GM18511 (cell line): ENCODE data around the gene C1QTNF7.

Experiments used
- ATAC-seq: cut with Tn5 transposase; IDR thresholded peaks from one replicate; pipeline ENCODE4 v1.9.1; 2021; ENCODE audit warnings: mild to moderate bottlenecking, moderate library complexity; ENCODE audit not compliant: unreplicated experiment

Gene C1QTNF7

GRCh38 chr4:15427701-15428100 lies at the start of gene C1QTNF7:
C1QTNF7 (plus strand) TSS chr4:15428033; CDS start chr4:15435744, 7,711 bp downstream.
- ATAC-seq = no peak

- ATAC-seq = no peak
Measured at GRCh38 chr4:15378062-15378461, 49.8 kb upstream of the C1QTNF7 start.

- ATAC-seq = no peak
Measured at GRCh38 chr4:15378493-15378892, 49.3 kb upstream of the C1QTNF7 start.

- no peak for ATAC-seq
Measured at GRCh38 chr4:15381806-15382338, 46.0 kb upstream of the C1QTNF7 start.

- no peak for ATAC-seq
Measured at GRCh38 chr4:15382669-15383273, 45.1 kb upstream of the C1QTNF7 start.

- ATAC-seq = no peak
Measured at GRCh38 chr4:15385515-15385914, 42.3 kb upstream of the C1QTNF7 start.

GRCh38 chr4:15385928-15386327 lies 41.9 kb upstream of the C1QTNF7 start:
- no peak for ATAC-seq

GRCh38 chr4:15390494-15390893 lies 37.3 kb upstream of the C1QTNF7 start:
- no peak for ATAC-seq

GRCh38 chr4:15392053-15392805 lies 35.6 kb upstream of the C1QTNF7 start:
- no peak for ATAC-seq

- ATAC-seq = no peak
Measured at GRCh38 chr4:15395311-15395710, 32.5 kb upstream of the C1QTNF7 start.

GRCh38 chr4:15396157-15396800 lies 31.6 kb upstream of the C1QTNF7 start:
- peak; percentile 72 for ATAC-seq

- ATAC-seq = no peak
Measured at GRCh38 chr4:15398001-15398400, 29.8 kb upstream of the C1QTNF7 start.

- ATAC-seq = no peak
Measured at GRCh38 chr4:15398732-15399131, 29.1 kb upstream of the C1QTNF7 start.

GRCh38 chr4:15400226-15400625 lies 27.6 kb upstream of the C1QTNF7 start:
- ATAC-seq = no peak

GRCh38 chr4:15400981-15401671 lies 26.7 kb upstream of the C1QTNF7 start:
- ATAC-seq = peak; percentile 74

- no peak for ATAC-seq
Measured at GRCh38 chr4:15402146-15402545, 25.7 kb upstream of the C1QTNF7 start.

GRCh38 chr4:15402974-15403373 lies 24.9 kb upstream of the C1QTNF7 start:
- ATAC-seq = no peak

- no peak for ATAC-seq
Measured at GRCh38 chr4:15405018-15405417, 22.8 kb upstream of the C1QTNF7 start.

- no peak for ATAC-seq
Measured at GRCh38 chr4:15410750-15411149, 17.1 kb upstream of the C1QTNF7 start.

- no peak for ATAC-seq
Measured at GRCh38 chr4:15412461-15412860, 15.4 kb upstream of the C1QTNF7 start.

GRCh38 chr4:15413010-15413622 lies 14.7 kb upstream of the C1QTNF7 start:
- ATAC-seq = no peak
